Suprapubic skin (tissue), 3 donors: ENCODE data around the gene TMEM170A.

Experiments used
- POLR2A ChIP-seq, 2 donors: fragments of 450-650 bp; IDR thresholded peaks; one replicate each; pipeline ENCODE4 v1.6.1; 2017; ENCODE audit warnings: antibody characterized with exemption in 2 of 2, mild to moderate bottlenecking in 2 of 2, moderate library complexity in 2 of 2
- TF ChIP-seq, protein P1 (sequence below), 2 donors: fragments of 200-600 bp in 1 of 2; fragments of 450-650 bp in 1 of 2; sonication (generic) in 1 of 2; IDR thresholded peaks; one replicate each; pipeline ENCODE4 v1.5.1; 2016 to 2019; ENCODE audit warnings: antibody characterized with exemption in 2 of 2, mild to moderate bottlenecking in 1 of 2, moderate library complexity in 1 of 2

GRCh38 chr16:75455677-75456076, 8.8 kb downstream of the TMEM170A start:
- TF ChIP-seq, protein P1, sequence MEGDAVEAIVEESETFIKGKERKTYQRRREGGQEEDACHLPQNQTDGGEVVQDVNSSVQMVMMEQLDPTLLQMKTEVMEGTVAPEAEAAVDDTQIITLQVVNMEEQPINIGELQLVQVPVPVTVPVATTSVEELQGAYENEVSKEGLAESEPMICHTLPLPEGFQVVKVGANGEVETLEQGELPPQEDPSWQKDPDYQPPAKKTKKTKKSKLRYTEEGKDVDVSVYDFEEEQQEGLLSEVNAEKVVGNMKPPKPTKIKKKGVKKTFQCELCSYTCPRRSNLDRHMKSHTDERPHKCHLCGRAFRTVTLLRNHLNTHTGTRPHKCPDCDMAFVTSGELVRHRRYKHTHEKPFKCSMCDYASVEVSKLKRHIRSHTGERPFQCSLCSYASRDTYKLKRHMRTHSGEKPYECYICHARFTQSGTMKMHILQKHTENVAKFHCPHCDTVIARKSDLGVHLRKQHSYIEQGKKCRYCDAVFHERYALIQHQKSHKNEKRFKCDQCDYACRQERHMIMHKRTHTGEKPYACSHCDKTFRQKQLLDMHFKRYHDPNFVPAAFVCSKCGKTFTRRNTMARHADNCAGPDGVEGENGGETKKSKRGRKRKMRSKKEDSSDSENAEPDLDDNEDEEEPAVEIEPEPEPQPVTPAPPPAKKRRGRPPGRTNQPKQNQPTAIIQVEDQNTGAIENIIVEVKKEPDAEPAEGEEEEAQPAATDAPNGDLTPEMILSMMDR (IDR thresholded peaks at IDR 0.05), result no peak
- TF ChIP-seq POLR2A (IDR thresholded peaks at IDR 0.05), result no peak
